ENCODE data around the gene SNX13.

SNX13 gene

DNA sequence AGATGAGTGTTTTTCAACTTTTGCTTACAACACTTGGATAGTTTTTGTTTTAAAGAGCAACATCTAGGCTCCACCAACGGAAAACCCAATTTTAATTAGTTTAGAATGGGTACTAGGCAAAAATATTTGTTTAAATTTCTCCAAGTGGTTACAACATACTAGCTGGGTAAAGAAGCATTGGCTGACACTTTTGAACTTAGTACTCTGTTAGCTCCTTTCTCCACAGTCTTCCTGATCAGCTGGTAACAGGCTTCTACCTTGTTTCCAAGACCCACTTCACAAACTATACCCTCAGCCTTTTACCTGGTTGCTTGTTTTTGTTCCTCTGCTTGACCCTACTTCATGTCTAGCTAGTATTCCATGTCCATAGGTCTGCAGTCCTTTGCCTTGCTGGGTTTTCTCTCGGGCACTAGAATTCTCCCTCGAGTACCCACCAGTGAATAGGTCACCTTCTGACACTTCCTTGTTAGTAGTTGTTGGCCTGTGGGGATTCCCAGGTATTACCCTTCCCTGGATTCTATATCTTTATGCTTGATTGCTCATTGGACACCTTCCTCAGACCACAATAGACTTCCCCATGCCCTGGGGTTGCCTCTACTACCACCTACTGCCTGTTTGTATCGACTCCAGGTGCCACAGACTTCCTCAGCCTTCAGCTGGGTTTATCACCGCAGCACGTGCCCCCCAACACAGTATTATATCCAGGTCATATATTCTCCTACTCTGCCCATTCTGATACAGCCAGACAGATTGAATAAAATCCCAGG is 45.4 kb upstream of the SNX13 start:
- TF ChIP-seq, protein P1, sequence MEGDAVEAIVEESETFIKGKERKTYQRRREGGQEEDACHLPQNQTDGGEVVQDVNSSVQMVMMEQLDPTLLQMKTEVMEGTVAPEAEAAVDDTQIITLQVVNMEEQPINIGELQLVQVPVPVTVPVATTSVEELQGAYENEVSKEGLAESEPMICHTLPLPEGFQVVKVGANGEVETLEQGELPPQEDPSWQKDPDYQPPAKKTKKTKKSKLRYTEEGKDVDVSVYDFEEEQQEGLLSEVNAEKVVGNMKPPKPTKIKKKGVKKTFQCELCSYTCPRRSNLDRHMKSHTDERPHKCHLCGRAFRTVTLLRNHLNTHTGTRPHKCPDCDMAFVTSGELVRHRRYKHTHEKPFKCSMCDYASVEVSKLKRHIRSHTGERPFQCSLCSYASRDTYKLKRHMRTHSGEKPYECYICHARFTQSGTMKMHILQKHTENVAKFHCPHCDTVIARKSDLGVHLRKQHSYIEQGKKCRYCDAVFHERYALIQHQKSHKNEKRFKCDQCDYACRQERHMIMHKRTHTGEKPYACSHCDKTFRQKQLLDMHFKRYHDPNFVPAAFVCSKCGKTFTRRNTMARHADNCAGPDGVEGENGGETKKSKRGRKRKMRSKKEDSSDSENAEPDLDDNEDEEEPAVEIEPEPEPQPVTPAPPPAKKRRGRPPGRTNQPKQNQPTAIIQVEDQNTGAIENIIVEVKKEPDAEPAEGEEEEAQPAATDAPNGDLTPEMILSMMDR (IDR thresholded peaks at IDR 0.05; ENCODE audit: control extremely low read depth, extremely low read depth, low read depth, missing control alignments) = no peak
- DNase-seq (ENCODE audit: extremely low spot score) = no peak
- ChIA-PET POLR2A (no interaction called here), CTCF (interaction anchor here (0.7 to 1.8 kb wide), 4 partner anchors 16 to 215 kb away, joined by 3 to 5 read pairs (median 3); no protein-coding TSS in a partner anchor)

DNA sequence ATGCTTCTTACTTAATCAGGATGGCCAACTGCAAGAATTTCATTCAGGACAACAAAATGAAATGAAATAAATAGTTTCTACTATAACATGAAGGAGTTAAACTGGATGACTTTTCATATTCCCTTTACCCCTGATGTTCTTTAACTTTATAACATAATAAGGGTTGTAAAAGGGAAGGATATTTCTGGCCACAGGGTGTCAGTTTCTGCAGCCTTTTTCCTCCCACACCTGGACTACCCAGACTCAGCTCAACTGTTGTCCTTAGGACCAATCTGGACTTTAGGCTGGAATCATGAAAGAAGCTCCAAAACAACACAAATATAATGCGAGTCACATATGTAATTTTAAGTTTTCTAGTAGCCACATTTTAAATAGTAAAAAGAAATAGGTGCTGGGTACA is 44.0 kb upstream of the SNX13 start:
- ChIA-PET CTCF (interaction anchor here (1.2 to 1.4 kb wide), 2 partner anchors 17 to 214 kb away, joined by 3 read pairs; no protein-coding TSS in a partner anchor), POLR2A (no interaction called here)
- TF ChIP-seq, protein P1 (IDR thresholded peaks at IDR 0.05; ENCODE audit: control extremely low read depth, extremely low read depth, low read depth, missing control alignments) = no peak
- no peak for DNase-seq (ENCODE audit: extremely low spot score)

- POLR2A ChIA-PET = no interaction called here
- DNase-seq (ENCODE audit: extremely low spot score) = no peak
- TF ChIP-seq, protein P1 (IDR thresholded peaks at IDR 0.05; ENCODE audit: control extremely low read depth, extremely low read depth, low read depth, missing control alignments) = no peak
- CTCF ChIA-PET = interaction anchor here (1.2 to 1.4 kb wide), 2 partner anchors 13 to 213 kb away, joined by 3 read pairs; no protein-coding TSS in a partner anchor
Observed at GRCh38 chr7:17983221-17984062, 43.1 kb upstream of the SNX13 start.

DNA sequence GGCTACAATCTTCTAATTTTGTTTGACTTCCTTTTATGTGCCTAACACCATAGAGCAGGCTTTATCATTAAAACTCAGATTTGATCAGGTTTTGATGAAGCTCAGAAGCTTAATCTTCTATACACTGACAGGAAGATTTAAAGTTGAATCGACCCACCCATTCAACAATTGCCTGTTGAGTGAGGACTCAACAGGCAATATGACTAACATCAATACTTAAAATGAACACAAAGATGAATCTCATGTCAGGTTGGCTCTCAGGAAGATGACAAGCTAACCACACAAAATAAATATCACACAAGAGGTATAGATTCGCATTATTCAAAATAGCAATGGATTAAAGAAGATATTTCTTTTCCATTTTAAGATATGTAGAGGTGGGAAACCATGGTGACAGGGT is 36.7 kb upstream of the SNX13 start:
- TF ChIP-seq, protein P1 (IDR thresholded peaks at IDR 0.05; ENCODE audit: control extremely low read depth, extremely low read depth, low read depth, missing control alignments) = no peak
- POLR2A ChIA-PET = no interaction called here
- DNase-seq (ENCODE audit: extremely low spot score) = no peak
- CTCF ChIA-PET = no interaction called here

GRCh38 chr7:17971411-17971810 is 31.1 kb upstream of the SNX13 start:
- TF ChIP-seq, protein P1 (IDR thresholded peaks at IDR 0.05; ENCODE audit: control extremely low read depth, extremely low read depth, low read depth, missing control alignments) = no peak
- ChIA-PET CTCF (no interaction called here), POLR2A (no interaction called here)
- DNase-seq (ENCODE audit: extremely low spot score) = no peak

- TF ChIP-seq, protein P1 (IDR thresholded peaks at IDR 0.05; ENCODE audit: control extremely low read depth, extremely low read depth, low read depth, missing control alignments) = no peak
- no peak for DNase-seq (ENCODE audit: extremely low spot score)
- POLR2A ChIA-PET = no interaction called here
- CTCF ChIA-PET = interaction anchor here (1.1 to 1.5 kb wide), 4 partner anchors 10 to 199 kb away, joined by 3 to 5 read pairs (median 4); no protein-coding TSS in a partner anchor
Observed at GRCh38 chr7:17968791-17969715, 28.8 kb upstream of the SNX13 start.
